ENCODE results near the gene TEX48. TPM values are rescaled to one million over a fixed set of nuclear protein-coding genes. Genes with fewer than 3 reads are reported as not detected.

TEX48 gene
- total and polyA plus RNA-seq, 7 donors: not detected

DNA sequence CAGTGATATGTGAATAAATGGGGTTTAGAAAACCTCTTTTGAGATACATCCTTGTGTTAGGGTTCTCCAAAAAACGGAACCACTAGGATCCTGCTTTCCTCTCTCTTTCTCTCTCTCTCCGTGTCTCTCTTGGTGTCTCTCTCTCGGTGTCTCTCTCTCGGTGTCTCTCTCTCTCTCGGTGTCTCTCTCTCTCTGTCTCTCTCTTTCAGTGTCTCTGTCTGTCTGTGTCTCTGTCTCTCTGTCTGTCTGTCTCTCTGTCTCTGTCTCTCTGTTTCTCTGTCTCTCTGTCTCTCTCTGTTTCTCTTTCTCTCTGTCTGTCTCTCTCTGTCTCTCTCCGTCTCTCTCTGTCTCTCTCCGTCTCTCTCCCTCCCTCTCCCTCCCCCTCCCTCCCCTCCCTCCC is 7.8 kb upstream of the TEX48 start:
- no peak for ATAC-seq
- 85 to 87% (median 86%) methylated on average over 7 of the region's 7 CpGs for WGBS, 3 donors
- Histone ChIP-seq H3K36me3 (ENCODE audit: insufficient read depth in 1 of 2, low read depth in 1 of 2) (no peaks in the 10 kb centered on the region), H3K9me3 (no peaks in the 10 kb centered on the region), H3K4me1 (no peaks in the 10 kb centered on the region), H3K27ac (no peak overlapping the region), H3K4me3 (no peak overlapping the region), H3K27me3 (ENCODE audit: insufficient read depth in 3 of 3, low read length in 2 of 3) (no peaks in the 10 kb centered on the region)
- intact Hi-C loops (cut with DNase I): loop anchor here in 1 of 2 donors (10.0 kb wide), 1 partner anchor 325 kb away; no protein-coding TSS in a partner anchor
- TF ChIP-seq, protein P1, sequence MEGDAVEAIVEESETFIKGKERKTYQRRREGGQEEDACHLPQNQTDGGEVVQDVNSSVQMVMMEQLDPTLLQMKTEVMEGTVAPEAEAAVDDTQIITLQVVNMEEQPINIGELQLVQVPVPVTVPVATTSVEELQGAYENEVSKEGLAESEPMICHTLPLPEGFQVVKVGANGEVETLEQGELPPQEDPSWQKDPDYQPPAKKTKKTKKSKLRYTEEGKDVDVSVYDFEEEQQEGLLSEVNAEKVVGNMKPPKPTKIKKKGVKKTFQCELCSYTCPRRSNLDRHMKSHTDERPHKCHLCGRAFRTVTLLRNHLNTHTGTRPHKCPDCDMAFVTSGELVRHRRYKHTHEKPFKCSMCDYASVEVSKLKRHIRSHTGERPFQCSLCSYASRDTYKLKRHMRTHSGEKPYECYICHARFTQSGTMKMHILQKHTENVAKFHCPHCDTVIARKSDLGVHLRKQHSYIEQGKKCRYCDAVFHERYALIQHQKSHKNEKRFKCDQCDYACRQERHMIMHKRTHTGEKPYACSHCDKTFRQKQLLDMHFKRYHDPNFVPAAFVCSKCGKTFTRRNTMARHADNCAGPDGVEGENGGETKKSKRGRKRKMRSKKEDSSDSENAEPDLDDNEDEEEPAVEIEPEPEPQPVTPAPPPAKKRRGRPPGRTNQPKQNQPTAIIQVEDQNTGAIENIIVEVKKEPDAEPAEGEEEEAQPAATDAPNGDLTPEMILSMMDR (IDR thresholded peaks at IDR 0.05): no peak
- DNase-seq: no peak

GRCh38 chr9:114688909-114689610 is 7.1 kb upstream of the TEX48 start:
- 78 to 81% (median 79%) methylated on average over 3 of the region's 3 CpGs for WGBS, 3 donors
- H3K36me3 ChIP-seq (ENCODE audit: insufficient read depth in 1 of 2, low read depth in 1 of 2): no peaks in the 10 kb centered on the region
- intact Hi-C loops (cut with DNase I): loop anchor here in 1 of 2 donors (10.0 kb wide), 1 partner anchor 326 kb away; no protein-coding TSS in a partner anchor

DNA sequence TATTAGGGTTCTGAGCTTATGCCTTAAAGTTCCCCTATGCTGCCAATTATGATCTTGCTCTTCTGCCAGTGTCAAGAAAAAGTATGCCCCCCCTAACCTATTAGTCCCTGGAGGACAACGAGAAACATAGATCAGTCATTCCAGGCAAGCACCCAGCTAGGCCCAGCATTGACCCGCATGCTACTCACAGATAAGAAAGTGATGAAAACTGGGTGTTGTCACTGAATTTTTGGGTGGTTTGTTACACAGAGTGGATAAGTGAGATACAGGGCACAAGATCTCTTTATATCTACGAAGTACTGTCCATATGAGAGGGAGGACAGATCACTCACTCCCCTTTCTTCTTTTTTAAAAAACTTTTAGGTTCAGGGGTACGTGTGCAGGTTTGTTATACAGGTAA is 6.4 kb upstream of the TEX48 start:
- Histone ChIP-seq H3K27ac (no peak overlapping the region), H3K9me3 (no peaks in the 10 kb centered on the region), H3K4me1 (no peaks in the 10 kb centered on the region), H3K27me3 (ENCODE audit: insufficient read depth in 3 of 3, low read length in 2 of 3) (no peaks in the 10 kb centered on the region), H3K4me3 (no peak overlapping the region), H3K36me3 (ENCODE audit: insufficient read depth in 1 of 2, low read depth in 1 of 2) (no peaks in the 10 kb centered on the region)
- WGBS, 3 donors: 82 to 91% (median 88%) methylated on average over 4 of the region's 4 CpGs
- ATAC-seq (no peak), DNase-seq (no peak)
- TF ChIP-seq, protein P1 (IDR thresholded peaks at IDR 0.05): no peak
- intact Hi-C loops (cut with DNase I): loop anchor here in 1 of 2 donors (10.0 kb wide), 1 partner anchor 326 kb away; no protein-coding TSS in a partner anchor

More at GRCh38 chr9:114688909-114689610, 7.1 kb upstream of the TEX48 start:
- Histone ChIP-seq H3K4me1 (no peaks in the 10 kb centered on the region), H3K4me3 (no peak overlapping the region), H3K27ac (no peak overlapping the region), H3K9me3 (no peaks in the 10 kb centered on the region), H3K27me3 (ENCODE audit: insufficient read depth in 3 of 3, low read length in 2 of 3) (no peaks in the 10 kb centered on the region)
- TF ChIP-seq, protein P1 (IDR thresholded peaks at IDR 0.05): no peak
- no peak for DNase-seq
- ATAC-seq: no peak

- H3K4me3 ChIP-seq: no peak overlapping the region
- intact Hi-C loops (cut with DNase I): loop anchor here in 1 of 2 donors (10.0 kb wide), 1 partner anchor 328 kb away; no protein-coding TSS in a partner anchor
- TF ChIP-seq, protein P1 (IDR thresholded peaks at IDR 0.05): no peak
- no peaks in the 10 kb centered on the region for H3K9me3 ChIP-seq
- no peak overlapping the region for H3K27ac ChIP-seq
- no peaks in the 10 kb centered on the region for H3K4me1 ChIP-seq
- no peaks in the 10 kb centered on the region for H3K36me3 ChIP-seq (ENCODE audit: insufficient read depth in 1 of 2, low read depth in 1 of 2)
- no peak for ATAC-seq
- H3K27me3 ChIP-seq (ENCODE audit: insufficient read depth in 3 of 3, low read length in 2 of 3): no peaks in the 10 kb centered on the region
- no peak for DNase-seq
These were observed 5.0 kb upstream of the TEX48 start for GRCh38 chr9:114687034-114687433.
